ENCODE measurements around the gene GPR3. TPM values are rescaled to one million over a fixed set of nuclear protein-coding genes. Genes with fewer than 3 reads are reported as not detected.

Gene GPR3
- total and polyA plus RNA-seq, 2 experiments from 2014 or later, result 1.9 to 2.8 TPM

DNA sequence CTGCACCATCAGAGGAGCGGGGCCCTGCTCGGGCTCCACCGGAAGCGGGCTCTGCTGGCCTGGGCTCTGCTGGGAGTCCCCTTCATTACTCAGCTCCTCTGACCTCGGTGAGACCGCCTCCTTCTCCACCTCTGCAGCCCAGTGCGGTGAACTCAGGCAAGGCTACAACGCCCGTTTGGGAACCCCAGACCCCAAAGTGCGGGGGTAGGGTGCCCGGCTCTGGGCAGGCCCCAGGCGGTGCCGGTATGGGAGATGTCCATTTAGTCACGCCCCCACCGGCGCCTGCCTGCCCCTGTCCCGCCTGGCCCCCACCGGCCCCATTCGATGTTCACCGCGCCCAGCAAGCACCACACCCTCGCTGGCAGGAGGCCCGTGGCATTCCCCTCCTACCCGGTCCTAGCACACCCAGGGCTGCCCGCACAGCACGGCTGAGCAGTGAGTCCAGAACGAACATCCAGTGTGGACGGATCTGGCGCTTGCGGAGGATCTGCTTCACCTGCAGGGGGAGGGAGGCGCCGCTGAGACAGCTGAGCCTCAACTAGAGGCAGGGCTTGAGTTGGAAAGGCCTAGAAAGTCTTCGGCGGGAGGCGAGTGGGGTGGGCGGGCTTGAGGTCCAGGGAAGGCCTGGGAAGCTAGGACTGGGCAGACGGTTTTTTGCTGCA, 35.7 kb upstream of the GPR3 start:
- H3K36me3 ChIP-seq, result no peaks in the 10 kb centered on the region
- H3K27ac ChIP-seq, result no peak overlapping the region
- DNase-seq (ENCODE audit: low read depth in 1 of 2, low spot score in 1 of 2), result no peak
- no peak overlapping the region for H3K4me3 ChIP-seq
- no peaks in the 10 kb centered on the region for H3K9me3 ChIP-seq (ENCODE audit: low read depth)
- H3K27me3 ChIP-seq, result peaks cover 31% of the 10 kb centered on the region
- TF ChIP-seq, protein P1, sequence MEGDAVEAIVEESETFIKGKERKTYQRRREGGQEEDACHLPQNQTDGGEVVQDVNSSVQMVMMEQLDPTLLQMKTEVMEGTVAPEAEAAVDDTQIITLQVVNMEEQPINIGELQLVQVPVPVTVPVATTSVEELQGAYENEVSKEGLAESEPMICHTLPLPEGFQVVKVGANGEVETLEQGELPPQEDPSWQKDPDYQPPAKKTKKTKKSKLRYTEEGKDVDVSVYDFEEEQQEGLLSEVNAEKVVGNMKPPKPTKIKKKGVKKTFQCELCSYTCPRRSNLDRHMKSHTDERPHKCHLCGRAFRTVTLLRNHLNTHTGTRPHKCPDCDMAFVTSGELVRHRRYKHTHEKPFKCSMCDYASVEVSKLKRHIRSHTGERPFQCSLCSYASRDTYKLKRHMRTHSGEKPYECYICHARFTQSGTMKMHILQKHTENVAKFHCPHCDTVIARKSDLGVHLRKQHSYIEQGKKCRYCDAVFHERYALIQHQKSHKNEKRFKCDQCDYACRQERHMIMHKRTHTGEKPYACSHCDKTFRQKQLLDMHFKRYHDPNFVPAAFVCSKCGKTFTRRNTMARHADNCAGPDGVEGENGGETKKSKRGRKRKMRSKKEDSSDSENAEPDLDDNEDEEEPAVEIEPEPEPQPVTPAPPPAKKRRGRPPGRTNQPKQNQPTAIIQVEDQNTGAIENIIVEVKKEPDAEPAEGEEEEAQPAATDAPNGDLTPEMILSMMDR (IDR thresholded peaks at IDR 0.05; ENCODE audit: low read depth, low read length), result no peak
- peaks cover 4% of the 10 kb centered on the region for H3K4me1 ChIP-seq (ENCODE audit: low read depth)

DNA sequence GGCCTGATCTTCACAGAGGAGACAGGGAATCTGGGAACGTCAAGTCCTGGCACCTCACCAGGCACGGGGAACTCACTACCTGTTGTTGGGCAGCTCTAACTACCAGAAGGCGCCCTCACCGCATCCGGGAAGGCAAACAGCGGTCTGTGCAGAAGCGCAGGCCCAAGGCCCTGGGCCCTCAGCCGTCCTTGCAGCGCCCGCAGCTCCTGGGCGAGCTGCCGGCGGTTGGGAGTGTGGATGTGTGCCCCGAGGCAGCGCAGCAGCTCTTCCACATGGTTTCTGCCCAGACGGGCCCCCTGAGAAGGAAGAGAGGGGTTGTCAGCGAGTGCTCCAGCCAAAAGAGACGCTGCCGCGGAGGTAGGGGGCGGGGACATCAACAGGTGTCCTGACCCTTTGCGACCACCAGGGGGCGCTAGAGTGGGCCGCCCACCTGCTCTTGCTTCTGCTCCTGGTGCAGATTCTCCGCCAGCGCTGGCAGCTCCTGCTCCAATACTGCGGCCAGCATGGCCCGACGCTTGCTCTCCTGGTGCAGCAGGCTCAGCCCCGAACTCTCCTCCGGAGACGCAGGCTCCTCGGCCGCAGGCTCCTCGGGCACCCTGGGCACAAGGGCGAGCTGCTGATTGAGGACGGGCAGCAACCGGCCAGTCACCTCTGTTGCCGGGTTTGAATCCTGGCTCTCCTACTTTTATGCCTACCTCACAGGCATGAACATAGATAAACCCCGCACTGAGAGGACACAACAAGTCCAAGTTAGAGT, 35.0 kb upstream of the GPR3 start:
- Histone ChIP-seq H3K27ac (no peak overlapping the region), H3K27me3 (peaks cover 31% of the 10 kb centered on the region), H3K4me3 (no peak overlapping the region), H3K9me3 (ENCODE audit: low read depth) (no peaks in the 10 kb centered on the region), H3K36me3 (no peaks in the 10 kb centered on the region), H3K4me1 (ENCODE audit: low read depth) (peaks cover 4% of the 10 kb centered on the region)
- peak; percentile 66 to 78 for DNase-seq (ENCODE audit: low read depth in 1 of 2, low spot score in 1 of 2)
- TF ChIP-seq, protein P1 (IDR thresholded peaks at IDR 0.05; ENCODE audit: low read depth, low read length), result peak; percentile 84

DNA sequence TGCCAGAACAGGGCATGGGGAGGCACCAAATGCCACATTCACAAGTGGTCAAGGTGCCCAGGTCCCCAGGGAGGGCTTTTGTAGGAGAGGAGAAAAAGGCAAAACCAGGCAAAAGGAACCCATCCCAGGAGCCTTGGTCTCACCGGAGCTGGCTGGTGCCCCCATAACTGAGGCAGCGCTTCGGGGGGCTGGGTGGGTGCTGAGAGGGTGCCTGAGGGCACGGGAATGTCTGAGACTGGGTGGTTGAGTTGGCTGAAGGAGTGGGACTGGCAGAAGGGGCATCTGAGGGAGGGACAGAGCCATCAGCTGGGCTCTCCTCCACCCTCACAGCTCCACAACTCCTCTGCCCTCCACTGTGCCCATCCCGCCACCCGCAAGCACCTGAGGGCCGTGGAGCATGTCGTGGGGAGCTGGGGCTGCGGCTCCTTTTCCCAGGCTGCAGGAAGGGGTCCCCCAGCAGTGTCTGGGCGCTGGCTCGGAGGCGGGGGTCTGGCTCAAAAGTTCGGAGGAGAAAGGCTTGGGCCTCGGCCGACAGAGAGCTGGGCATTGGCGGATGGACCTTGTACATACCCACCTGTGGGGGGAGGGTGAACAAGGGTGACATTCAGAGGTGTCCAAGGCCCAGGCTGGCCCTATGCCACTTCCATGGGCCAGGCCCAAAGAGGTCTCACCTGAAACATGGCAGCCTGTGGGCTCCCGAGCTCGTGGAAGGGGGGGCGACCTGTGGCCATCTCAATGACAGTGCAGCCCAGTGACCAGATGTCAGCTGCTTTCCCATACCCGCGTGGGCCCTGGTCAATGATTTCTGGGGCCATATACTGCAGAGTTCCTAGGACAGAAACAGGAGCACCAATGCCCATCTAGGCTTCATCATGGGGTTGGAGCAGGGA, 34.1 kb upstream of the GPR3 start:
- H3K9me3 ChIP-seq (ENCODE audit: low read depth), result no peaks in the 10 kb centered on the region
- H3K36me3 ChIP-seq, result no peaks in the 10 kb centered on the region
- H3K4me1 ChIP-seq (ENCODE audit: low read depth), result peaks cover 4% of the 10 kb centered on the region
- H3K4me3 ChIP-seq, result no peak overlapping the region
- TF ChIP-seq, protein P1 (IDR thresholded peaks at IDR 0.05; ENCODE audit: low read depth, low read length), result no peak
- no peak for DNase-seq (ENCODE audit: low read depth in 1 of 2, low spot score in 1 of 2)
- H3K27me3 ChIP-seq, result peaks cover 31% of the 10 kb centered on the region
- no peak overlapping the region for H3K27ac ChIP-seq

DNA sequence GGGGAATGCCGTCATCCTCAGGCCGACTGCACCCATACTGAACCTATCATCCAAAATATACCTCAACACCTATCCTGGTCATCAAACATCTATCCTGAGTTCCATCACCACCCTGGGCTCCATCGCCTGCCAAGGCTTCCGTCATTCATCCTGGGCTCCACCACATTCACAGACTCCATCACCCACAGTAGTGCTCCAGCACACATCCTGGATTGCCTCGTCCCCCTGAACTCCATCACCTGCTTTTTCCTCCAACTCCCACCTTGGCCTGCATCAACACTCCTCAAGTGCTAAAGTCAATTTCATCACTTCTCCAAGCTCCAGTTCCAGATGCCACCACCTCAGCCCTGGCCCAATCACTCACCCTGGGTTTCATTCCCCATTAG, 33.5 kb upstream of the GPR3 start:
- TF ChIP-seq, protein P1 (IDR thresholded peaks at IDR 0.05; ENCODE audit: low read depth, low read length), result no peak
- peaks cover 4% of the 10 kb centered on the region for H3K4me1 ChIP-seq (ENCODE audit: low read depth)
- no peaks in the 10 kb centered on the region for H3K36me3 ChIP-seq
- DNase-seq (ENCODE audit: low read depth in 1 of 2, low spot score in 1 of 2), result no peak
- peaks cover 31% of the 10 kb centered on the region for H3K27me3 ChIP-seq
- H3K9me3 ChIP-seq (ENCODE audit: low read depth), result no peaks in the 10 kb centered on the region
- no peak overlapping the region for H3K27ac ChIP-seq
- no peak overlapping the region for H3K4me3 ChIP-seq

DNA sequence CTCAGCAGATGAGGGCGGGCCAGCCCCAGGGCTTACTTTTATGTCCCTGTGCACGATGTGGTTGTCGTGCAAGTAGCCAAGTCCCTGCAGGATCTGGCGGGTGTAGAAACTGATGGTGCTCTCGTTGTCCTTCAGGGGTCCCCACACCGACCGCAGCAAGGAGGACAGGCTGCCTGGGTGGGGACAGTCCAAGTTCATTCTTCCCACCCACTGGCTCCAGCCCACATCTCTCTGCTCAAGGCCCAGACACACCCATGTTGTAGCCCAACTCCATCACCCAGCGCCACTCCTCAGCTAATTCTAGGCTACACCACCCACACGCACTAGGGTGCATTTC, 32.6 kb upstream of the GPR3 start:
- DNase-seq (ENCODE audit: low read depth in 1 of 2, low spot score in 1 of 2), result no peak
- H3K4me1 ChIP-seq (ENCODE audit: low read depth), result peaks cover 4% of the 10 kb centered on the region
- peak overlapping the region; percentile 33 for H3K4me3 ChIP-seq
- H3K27me3 ChIP-seq, result peaks cover 31% of the 10 kb centered on the region
- H3K36me3 ChIP-seq, result no peaks in the 10 kb centered on the region
- TF ChIP-seq, protein P1 (IDR thresholded peaks at IDR 0.05; ENCODE audit: low read depth, low read length), result no peak
- no peaks in the 10 kb centered on the region for H3K9me3 ChIP-seq (ENCODE audit: low read depth)
- H3K27ac ChIP-seq, result no peak overlapping the region
